ENCODE results near the gene FGB. TPM values are rescaled to one million over a fixed set of nuclear protein-coding genes. Genes with fewer than 3 reads are reported as not detected.
"Not testable (repeated sequence)": the region's sequence is repeated elsewhere in the genome, so short reads cannot be mapped to it uniquely, and the experiment has no call there.

FGB gene
- total RNA-seq, 1 donor from 2014 or later = not detected

GRCh38 chr4:154594343-154594742 lies 31.5 kb downstream of the FGB start:
- not testable (repeated sequence) for DNase-seq (ENCODE audit: low read depth)

GRCh38 chr4:154595807-154596206 lies 33.0 kb downstream of the FGB start:
- no peak for DNase-seq (ENCODE audit: low read depth)

GRCh38 chr4:154597281-154597680 lies 34.5 kb downstream of the FGB start:
- not testable (repeated sequence) for DNase-seq (ENCODE audit: low read depth)

- DNase-seq (ENCODE audit: low read depth) = no peak
These were observed 35.3 kb downstream of the FGB start for GRCh38 chr4:154597798-154598774.

- no peak for DNase-seq (ENCODE audit: low read depth)
These were observed 39.7 kb downstream of the FGB start for GRCh38 chr4:154602404-154603020.

GRCh38 chr4:154603033-154603943 lies 40.5 kb downstream of the FGB start:
- DNase-seq (ENCODE audit: low read depth) = no peak

GRCh38 chr4:154604696-154605200 lies 41.9 kb downstream of the FGB start:
- no peak for DNase-seq (ENCODE audit: low read depth)

GRCh38 chr4:154606728-154607723 lies 44.2 kb downstream of the FGB start:
- no peak for DNase-seq (ENCODE audit: low read depth)

- no peak for DNase-seq (ENCODE audit: low read depth)
These were observed 45.8 kb downstream of the FGB start for GRCh38 chr4:154608361-154609252.

GRCh38 chr4:154609532-154609931 lies 46.7 kb downstream of the FGB start:
- DNase-seq (ENCODE audit: low read depth) = no peak

GRCh38 chr4:154610582-154610981 lies 47.8 kb downstream of the FGB start:
- no peak for DNase-seq (ENCODE audit: low read depth)

- DNase-seq (ENCODE audit: low read depth) = no peak
These were observed 49.0 kb downstream of the FGB start for GRCh38 chr4:154611833-154612232.

- no peak for DNase-seq (ENCODE audit: low read depth)
These were observed 49.9 kb downstream of the FGB start, which contains the start of gene FGG for GRCh38 chr4:154612472-154613414. Gene FGG (minus strand): TSS chr4:154612656. CDS start chr4:154612609, 47 bp downstream.

GRCh38 chr4:154614306-154614705 lies 51.5 kb downstream of the FGB start:
- DNase-seq (ENCODE audit: low read depth) = no peak

GRCh38 chr4:154615211-154615610 lies 52.4 kb downstream of the FGB start:
- no peak for DNase-seq (ENCODE audit: low read depth)

- no peak for DNase-seq (ENCODE audit: low read depth)
These were observed 53.5 kb downstream of the FGB start for GRCh38 chr4:154616287-154616686.

GRCh38 chr4:154616731-154617130 lies 53.9 kb downstream of the FGB start:
- no peak for DNase-seq (ENCODE audit: low read depth)

All from myocyte (in vitro differentiated cells).